Measurements from ENCODE around the gene STIP1. TPM values are rescaled to one million over a fixed set of nuclear protein-coding genes. Genes with fewer than 3 reads are reported as not detected.

The STIP1 gene
- total RNA-seq, 1 experiment from 2014 or later = 338 TPM

- H2AFZ ChIP-seq (ENCODE audit: low read length) = no peak overlapping the region
These were observed 40.6 kb downstream of the STIP1 start for GRCh38 chr11:64226507-64227051.

More at GRCh38 chr11:64226507-64227051, 40.6 kb downstream of the STIP1 start:
- Histone ChIP-seq H3K4me2 (ENCODE audit: insufficient read depth, insufficient read length, low read length) (peak overlapping the region; percentile 50), H3K4me1 (ENCODE audit: insufficient read depth, low read length) (0 out of 2 replicates have a peak, but pooled peaks cover 3% of the 10 kb centered on the region), H3K4ac (ENCODE audit: low read depth, low read length) (no peak overlapping the region), H3K14ac (ENCODE audit: insufficient read depth, low read length) (no peak overlapping the region; the same call in 1 of the 2 replicates), H3K56ac (ENCODE audit: insufficient read length, low read depth, low read length) (no peak overlapping the region), H4K20me1 (ENCODE audit: control insufficient read depth, insufficient read depth, insufficient read length) (no peaks in the 10 kb centered on the region), H2BK5ac (ENCODE audit: insufficient read length, low read length) (no peak overlapping the region), H4K91ac (ENCODE audit: insufficient read length, low read depth, low read length) (no peak overlapping the region), H3K9ac (ENCODE audit: extremely low read depth, insufficient read length, low read length) (peak overlapping the region; percentile 59), H2AK5ac (ENCODE audit: insufficient read length, low read length) (no peak overlapping the region), H3K27me3 (ENCODE audit: insufficient read depth, low read length) (no peaks in the 10 kb centered on the region), H3T11ph (ENCODE audit: low read length) (no peak overlapping the region), H2BK120ac (ENCODE audit: low read depth, low read length, poor library complexity, severe bottlenecking) (no peak overlapping the region), H4K8ac (replicated peaks; ENCODE audit: insufficient read length, low read depth, low read length) (no peak overlapping the region), H2BK20ac (ENCODE audit: low read depth, low read length, poor library complexity, severe bottlenecking) (no peak overlapping the region), H3K23me2 (ENCODE audit: insufficient read length, low read depth, low read length, poor library complexity, severe bottlenecking) (peaks cover 27% of the 10 kb centered on the region), H3K27ac (ENCODE audit: insufficient read length, low read depth, low read length) (no peak overlapping the region), H3K18ac (ENCODE audit: insufficient read length, low read depth, low read length) (no peak overlapping the region), H4K5ac (ENCODE audit: insufficient read length, low read depth, low read length) (no peak overlapping the region), H3K79me2 (ENCODE audit: insufficient read depth, low read length) (no peaks in the 10 kb centered on the region), H2BK12ac (ENCODE audit: insufficient read length, low read depth, low read length) (no peak overlapping the region), H3K79me1 (ENCODE audit: insufficient read depth, low read depth, low read length, poor library complexity, severe bottlenecking) (no peaks in the 10 kb centered on the region), H3K9me3 (ENCODE audit: control insufficient read depth, low read depth, low read length) (no peaks in the 10 kb centered on the region), H2BK15ac (ENCODE audit: low read depth, low read length) (no peak overlapping the region), H3K23ac (ENCODE audit: insufficient read length, low read depth, low read length) (no peak overlapping the region)
- H3K36me3 Mint-ChIP-seq (ENCODE audit: insufficient read depth in 1 of 3, low read depth in 3 of 3) = peaks cover 0 to 14% (median 10%) of the 10 kb centered on the region in 3 experiments; a peak in 4 of 7 replicates
- H3K9me3 Mint-ChIP-seq = no peaks in the 10 kb centered on the region
- H3K4me1 Mint-ChIP-seq = peaks cover 23 to 28% of the 10 kb centered on the region in 2 experiments
- no peak for TF ChIP-seq CTCF (conservative IDR thresholded peaks at IDR 0.05)
- peak overlapping the region; percentile 80 to 91 for H3K4me3 Mint-ChIP-seq
- H3K27ac Mint-ChIP-seq = peak overlapping the region in 1 of 3 experiments; percentile 59; a peak in 1 of 7 replicates
- DNase-seq = peak; percentile 69
- H3K27me3 Mint-ChIP-seq (ENCODE audit: low read depth) = peaks cover 2% of the 10 kb centered on the region
- no CpG with 5 or more reads among the region's 26 CpGs for WGBS (ENCODE audit: extremely low coverage, insufficient read length, low lambda C conversion rate)

Measured in H9 (cell line).